Naive B cell (primary cell): ENCODE data around the gene NMS. TPM values are rescaled to one million over a fixed set of nuclear protein-coding genes. Genes with fewer than 3 reads are reported as not detected.

Experiments used
- ATAC-seq, 2 donors: fragments of 150-1000 bp; cut with Tn5 transposase; 2 replicates each; pipeline ENCODE4 v1.10.0; 2021; ENCODE audit warnings: low read depth in 2 of 2, mild to moderate bottlenecking in 2 of 2, moderate library complexity in 2 of 2
- DNase-seq: peaks from one replicate; pipeline ENCODE4 v3.0.0; 2022
- H3K27ac Mint-ChIP-seq, 6 donors: one replicate each; pipeline ENCODE4 v1.8.0; 2020 to 2022; ENCODE audit warnings: mild to moderate bottlenecking in 6 of 6, mixed read lengths in 6 of 6, moderate library complexity in 5 of 6, inconsistent platforms in 2 of 6
- H3K27me3 Mint-ChIP-seq, 3 donors: one replicate each; pipeline ENCODE4 v1.8.0; 2021 to 2022; ENCODE audit warnings: mixed read lengths in 3 of 3, mild to moderate bottlenecking in 1 of 3
- H3K36me3 Mint-ChIP-seq, 2 donors: one replicate each; pipeline ENCODE4 v1.8.0; 2020 to 2022; ENCODE audit warnings: mixed read lengths in 2 of 2, inconsistent platforms in 1 of 2, mild to moderate bottlenecking in 1 of 2
- H3K4me1 Mint-ChIP-seq, 3 donors: one replicate each; pipeline ENCODE4 v1.8.0; 2020 to 2022; ENCODE audit warnings: mixed read lengths in 3 of 3, inconsistent platforms in 1 of 3, mild to moderate bottlenecking in 1 of 3, moderate library complexity in 1 of 3
- H3K4me3 Mint-ChIP-seq, 8 donors: one replicate each; pipeline ENCODE4 v1.8.0; 2020 to 2022; ENCODE audit warnings: mild to moderate bottlenecking in 8 of 8, mixed read lengths in 8 of 8, moderate library complexity in 8 of 8, inconsistent platforms in 2 of 8
- H3K9me3 Mint-ChIP-seq, 7 donors: one replicate each; pipeline ENCODE4 v1.8.0; 2020 to 2022; ENCODE audit warnings: mixed read lengths in 7 of 7, mild to moderate bottlenecking in 5 of 7, inconsistent platforms in 2 of 7, moderate library complexity in 1 of 7
- polyA plus RNA-seq, 6 donors: library from polyadenylated mRNA; unstranded; fragments of 300-500 nt; fragmentation: Illumina TruSeq; gene quantifications; one replicate each; pipeline ENCODE4 v1.2.3, GENCODE V29; 2021; ENCODE audit warnings: low read depth in 6 of 6

Gene NMS
- polyA plus RNA-seq, 6 donors from 2014 or later, result not detected

DNA sequence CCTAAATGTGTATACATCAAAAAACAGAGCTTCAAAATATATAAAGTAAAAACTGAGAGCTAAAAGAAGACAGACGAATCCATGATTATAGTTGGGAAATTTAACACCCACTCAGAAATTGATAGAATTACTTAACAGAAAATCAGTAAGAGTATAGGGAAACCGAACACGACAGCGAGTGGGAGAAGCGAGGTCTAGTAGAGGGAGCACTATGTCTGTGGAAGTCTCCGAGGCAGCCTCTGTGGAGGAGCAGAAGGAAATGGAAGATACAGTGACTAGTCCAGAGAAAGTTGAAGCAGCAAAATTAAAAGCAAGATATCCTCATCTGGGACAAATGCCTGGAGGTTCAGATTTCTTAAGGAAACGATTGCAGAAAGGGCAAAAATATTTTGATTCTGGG lies 38.8 kb downstream of the NMS start:
- Mint-ChIP-seq H3K4me3 (no peak overlapping the region), H3K9me3 (peaks cover 3 to 36% (median 23%) of the 10 kb centered on the region in 7 donors), H3K36me3 (peaks cover 7 to 8% of the 10 kb centered on the region in 2 donors), H3K4me1 (peaks cover 0 to 10% (median 3%) of the 10 kb centered on the region in 3 donors), H3K27me3 (peaks cover 15 to 20% (median 16%) of the 10 kb centered on the region in 3 donors), H3K27ac (no peak overlapping the region)
- DNase-seq (no peak), ATAC-seq (no peak)

DNA sequence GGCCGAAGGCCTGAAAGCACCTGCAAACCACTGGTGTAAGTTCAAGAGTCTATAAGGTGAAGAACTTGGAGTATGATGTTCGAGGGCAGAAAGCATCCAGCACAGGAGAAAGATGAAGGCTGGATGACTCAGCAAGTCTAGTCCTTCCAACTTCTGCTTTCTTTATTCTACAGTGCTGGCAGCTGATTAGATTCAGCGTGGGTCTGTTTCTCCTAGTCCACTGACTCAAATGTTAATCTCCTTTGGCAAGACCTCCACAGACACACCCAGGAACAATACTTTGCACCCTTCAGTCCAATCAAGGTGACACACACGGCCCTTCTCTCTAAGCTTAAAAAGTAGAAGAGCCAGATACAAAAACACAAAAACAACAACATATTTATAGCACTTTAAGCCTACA lies 43.4 kb downstream of the NMS start:
- H3K4me3 Mint-ChIP-seq, result no peak overlapping the region
- H3K27me3 Mint-ChIP-seq, result peaks cover 5 to 17% (median 12%) of the 10 kb centered on the region in 3 donors
- DNase-seq (no peak), ATAC-seq (peak in 1 of 2 donors; percentile 57)
- peaks cover 0 to 10% (median 3%) of the 10 kb centered on the region in 3 donors for H3K4me1 Mint-ChIP-seq
- peaks cover 0 to 3% (median 2%) of the 10 kb centered on the region in 7 donors for H3K9me3 Mint-ChIP-seq
- H3K36me3 Mint-ChIP-seq, result no peaks in the 10 kb centered on the region
- H3K27ac Mint-ChIP-seq, result peak overlapping the region in 1 of 6 donors; percentile 39

DNA sequence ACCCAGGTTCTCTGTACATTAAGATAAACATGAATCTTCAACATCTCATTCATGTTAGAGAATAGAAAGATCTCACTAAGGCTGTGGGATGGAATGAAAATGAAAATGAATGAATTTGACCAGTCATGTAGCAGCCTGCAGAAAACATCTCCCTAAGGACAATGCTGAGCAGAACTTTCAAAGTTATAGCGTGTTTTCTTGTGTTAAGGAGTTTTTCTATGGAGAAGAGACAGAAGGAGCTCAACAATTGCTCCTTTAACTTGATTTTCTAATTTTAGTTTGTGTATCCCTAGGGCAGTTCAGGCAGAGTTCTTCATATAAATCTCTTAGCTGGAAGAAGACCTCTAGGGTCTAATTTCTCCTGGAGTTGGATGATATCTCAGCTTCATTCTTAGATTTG lies 47.3 kb downstream of the NMS start:
- ATAC-seq (no peak), DNase-seq (no peak)
- no peaks in the 10 kb centered on the region for H3K36me3 Mint-ChIP-seq
- H3K9me3 Mint-ChIP-seq, result peaks cover 0 to 3% (median 0%) of the 10 kb centered on the region in 7 donors
- peaks cover 0 to 10% (median 3%) of the 10 kb centered on the region in 3 donors for H3K4me1 Mint-ChIP-seq
- H3K27ac Mint-ChIP-seq, result no peak overlapping the region
- H3K27me3 Mint-ChIP-seq, result peaks cover 12 to 22% (median 20%) of the 10 kb centered on the region in 3 donors
- no peak overlapping the region for H3K4me3 Mint-ChIP-seq

DNA sequence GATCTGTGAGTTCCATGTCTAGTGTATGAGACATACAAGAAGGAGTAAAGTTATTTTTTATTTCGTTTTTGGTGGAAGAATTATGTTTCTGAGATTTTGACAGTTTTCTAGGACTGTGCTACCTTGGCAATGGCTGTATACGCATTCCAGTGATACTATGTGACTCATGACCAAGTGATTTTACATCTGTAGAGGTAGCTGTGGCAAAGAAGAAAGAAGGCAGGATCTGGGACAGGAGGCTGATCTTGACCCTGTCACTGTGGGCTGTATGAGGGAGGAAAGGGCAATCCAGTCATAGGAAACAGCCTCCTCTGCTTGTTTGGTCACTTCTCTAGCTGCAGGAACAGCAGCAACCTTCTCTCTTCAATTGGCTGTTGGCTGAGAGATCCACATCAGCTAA lies 48.5 kb downstream of the NMS start:
- H3K36me3 Mint-ChIP-seq, result no peaks in the 10 kb centered on the region
- DNase-seq (no peak), ATAC-seq (no peak)
- peaks cover 0 to 2% (median 0%) of the 10 kb centered on the region in 3 donors for H3K4me1 Mint-ChIP-seq
- H3K27me3 Mint-ChIP-seq, result peaks cover 22 to 26% (median 22%) of the 10 kb centered on the region in 3 donors
- peaks cover 0 to 3% (median 3%) of the 10 kb centered on the region in 7 donors for H3K9me3 Mint-ChIP-seq
- peak overlapping the region in 2 of 6 donors; percentile 7 to 67 for H3K27ac Mint-ChIP-seq
- no peak overlapping the region for H3K4me3 Mint-ChIP-seq

DNA sequence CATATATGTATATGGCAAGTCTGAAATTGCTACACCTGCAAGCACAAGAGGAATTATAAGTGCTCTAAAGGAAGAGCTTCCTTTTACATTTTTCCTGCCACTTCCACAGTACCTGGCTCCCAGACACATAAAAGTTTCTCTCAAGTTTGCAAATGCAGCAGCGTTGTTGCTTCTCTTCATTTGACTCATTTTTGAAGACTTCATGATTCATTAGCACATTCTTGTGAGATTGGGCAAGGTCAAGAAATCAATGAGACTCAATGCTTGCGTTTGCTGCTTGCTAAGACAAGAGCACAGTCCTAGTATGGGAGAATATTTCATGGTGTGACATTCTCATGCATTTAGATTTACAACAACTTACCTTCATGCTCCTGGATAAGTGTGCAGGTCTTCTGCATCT lies 49.9 kb downstream of the NMS start:
- no peaks in the 10 kb centered on the region for H3K36me3 Mint-ChIP-seq
- no peak for ATAC-seq

DNA sequence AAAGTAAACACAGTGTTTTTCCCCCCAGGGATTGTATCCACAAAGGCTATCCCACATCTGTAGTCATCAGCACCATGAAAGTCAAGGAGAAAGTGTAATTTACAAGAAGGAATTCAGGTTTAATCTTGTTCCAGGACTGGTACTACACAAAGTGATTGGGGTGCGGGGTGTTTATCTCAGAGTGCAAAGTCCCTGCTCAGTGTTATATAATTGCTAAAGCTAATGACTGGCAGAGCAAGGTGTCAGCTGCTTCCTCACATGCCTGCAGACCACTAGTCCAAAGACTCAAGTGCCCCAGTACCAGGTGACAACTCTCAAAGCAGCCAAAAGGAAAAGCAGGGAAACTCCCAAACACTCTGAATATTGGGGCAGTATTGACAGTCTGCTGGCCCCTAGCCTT lies 52.1 kb downstream of the NMS start:
- ATAC-seq, result no peak
- DNase-seq, result no peak
- Mint-ChIP-seq H3K9me3 (peaks cover 0 to 3% (median 3%) of the 10 kb centered on the region in 7 donors), H3K36me3 (no peaks in the 10 kb centered on the region), H3K27me3 (peaks cover 19 to 36% (median 25%) of the 10 kb centered on the region in 3 donors), H3K4me1 (no peaks in the 10 kb centered on the region), H3K27ac (no peak overlapping the region), H3K4me3 (no peak overlapping the region)

More for the DNA sequence above, 49.9 kb downstream of the NMS start:
- DNase-seq, result no peak
- H3K27me3 Mint-ChIP-seq, result peaks cover 22 to 31% (median 24%) of the 10 kb centered on the region in 3 donors
- H3K4me1 Mint-ChIP-seq, result no peaks in the 10 kb centered on the region
- H3K4me3 Mint-ChIP-seq, result no peak overlapping the region
- H3K9me3 Mint-ChIP-seq, result peaks cover 0 to 3% (median 3%) of the 10 kb centered on the region in 7 donors
- H3K27ac Mint-ChIP-seq, result no peak overlapping the region

DNA sequence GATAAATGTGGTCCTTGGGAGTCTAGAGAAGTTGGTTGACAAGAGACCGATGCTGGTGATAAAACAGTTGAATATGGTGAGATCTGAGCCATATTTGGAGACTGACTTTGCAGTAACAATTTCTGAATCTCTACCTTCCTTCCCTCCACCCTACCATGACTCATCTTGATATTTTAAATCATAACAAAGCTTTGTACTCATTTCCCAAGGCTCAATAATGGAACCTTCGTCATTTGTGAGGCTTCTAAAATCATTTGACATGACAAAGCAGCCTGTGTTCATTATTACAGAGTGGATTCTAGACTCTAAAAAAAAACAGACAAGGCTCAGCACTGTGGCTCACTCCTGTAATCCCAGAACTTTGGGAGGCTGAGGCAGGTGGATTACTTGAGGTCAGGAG lies 54.0 kb downstream of the NMS start:
- peaks cover 10 to 31% (median 29%) of the 10 kb centered on the region in 3 donors for H3K27me3 Mint-ChIP-seq
- ATAC-seq (no peak), DNase-seq (no peak)
- H3K9me3 Mint-ChIP-seq, result peaks cover 0 to 3% (median 3%) of the 10 kb centered on the region in 7 donors
- no peaks in the 10 kb centered on the region for H3K4me1 Mint-ChIP-seq
- H3K4me3 Mint-ChIP-seq, result no peak overlapping the region
- H3K36me3 Mint-ChIP-seq, result no peaks in the 10 kb centered on the region
- no peak overlapping the region for H3K27ac Mint-ChIP-seq

DNA sequence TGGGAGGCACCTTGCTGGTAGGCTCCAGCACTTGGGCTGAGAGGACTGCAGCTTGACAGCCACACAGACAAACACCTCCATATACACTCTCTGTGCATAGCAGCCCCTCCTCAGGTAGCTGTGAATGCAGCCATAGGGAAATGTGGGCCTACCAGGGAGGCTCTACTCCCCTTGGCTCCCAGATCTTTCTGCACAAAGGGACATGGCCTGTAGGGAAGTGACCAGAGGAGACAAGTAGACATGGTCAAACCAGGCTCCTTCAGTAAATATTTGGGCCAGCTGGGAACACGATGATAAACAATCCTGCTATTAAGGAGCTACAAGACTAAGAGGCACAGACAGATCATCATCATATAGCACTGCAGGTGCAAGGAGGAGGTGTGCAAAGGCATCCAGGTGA lies 56.6 kb downstream of the NMS start:
- Mint-ChIP-seq H3K27ac (no peak overlapping the region), H3K27me3 (peaks cover 16 to 35% (median 31%) of the 10 kb centered on the region in 3 donors)

DNA sequence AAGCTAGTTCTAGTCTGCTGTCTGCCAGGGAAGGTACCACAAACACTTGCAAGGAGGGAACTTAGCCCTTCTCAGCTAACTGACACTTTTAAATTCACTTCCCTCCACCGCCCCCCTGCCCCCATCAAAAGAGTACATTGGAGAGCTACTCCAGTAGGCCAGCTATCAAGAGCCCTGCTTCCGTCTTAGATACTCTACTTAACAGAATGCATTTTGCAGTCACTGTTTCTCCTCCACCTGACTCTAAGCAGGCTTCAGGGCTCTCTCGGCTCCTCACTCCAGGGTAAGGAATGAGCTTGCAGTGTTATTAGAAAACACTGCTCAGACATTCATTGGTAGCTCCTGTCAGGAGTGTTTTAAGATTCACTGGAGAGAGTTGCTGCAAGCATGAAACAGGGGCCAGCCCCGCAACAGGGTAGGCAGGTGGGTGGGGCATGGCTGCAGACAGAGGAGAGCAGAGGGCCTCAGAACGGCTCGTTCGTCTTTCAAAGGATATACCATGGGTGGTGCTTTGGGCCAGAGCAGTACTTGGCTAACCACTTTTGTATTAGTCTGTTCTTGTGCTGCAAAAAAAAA lies 57.2 kb downstream of the NMS start:
- H3K9me3 Mint-ChIP-seq, result peaks cover 0 to 3% (median 0%) of the 10 kb centered on the region in 7 donors
- H3K27me3 Mint-ChIP-seq, result peaks cover 16 to 35% (median 26%) of the 10 kb centered on the region in 3 donors
- ATAC-seq, result no peak
- H3K4me3 Mint-ChIP-seq, result no peak overlapping the region
- peak overlapping the region in 1 of 6 donors; percentile 22 for H3K27ac Mint-ChIP-seq
- H3K36me3 Mint-ChIP-seq, result no peaks in the 10 kb centered on the region
- DNase-seq, result no peak
- no peaks in the 10 kb centered on the region for H3K4me1 Mint-ChIP-seq

More for the DNA sequence above, 56.6 kb downstream of the NMS start:
- Mint-ChIP-seq H3K4me1 (no peaks in the 10 kb centered on the region), H3K9me3 (peaks cover 0 to 3% (median 0%) of the 10 kb centered on the region in 7 donors), H3K4me3 (no peak overlapping the region), H3K36me3 (no peaks in the 10 kb centered on the region)
- ATAC-seq (no peak), DNase-seq (no peak)

DNA sequence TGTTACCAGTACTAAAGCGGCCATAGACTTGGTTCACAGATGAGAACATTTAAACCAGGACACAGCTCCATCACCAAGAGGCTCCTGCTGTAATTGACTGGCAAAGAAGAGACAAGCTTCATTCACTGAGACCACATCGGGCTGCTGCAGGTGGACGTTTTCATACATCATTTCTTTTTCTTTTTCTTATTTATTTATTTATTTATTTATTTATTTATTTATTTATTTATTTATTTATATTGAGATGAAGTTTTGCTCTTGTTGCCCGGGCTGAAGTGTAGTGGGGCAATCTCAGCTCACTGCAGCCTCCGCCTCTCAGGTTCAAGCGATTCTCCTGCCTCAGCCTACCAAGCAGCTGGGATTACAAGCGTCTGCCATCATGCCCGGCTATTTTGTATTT lies 58.9 kb downstream of the NMS start:
- Mint-ChIP-seq H3K4me1 (no peaks in the 10 kb centered on the region), H3K36me3 (no peaks in the 10 kb centered on the region), H3K27me3 (peaks cover 27 to 30% (median 27%) of the 10 kb centered on the region in 3 donors), H3K4me3 (no peak overlapping the region), H3K27ac (no peak overlapping the region), H3K9me3 (peaks cover 0 to 7% (median 0%) of the 10 kb centered on the region in 7 donors)
- DNase-seq, result no peak
- no peak for ATAC-seq

DNA sequence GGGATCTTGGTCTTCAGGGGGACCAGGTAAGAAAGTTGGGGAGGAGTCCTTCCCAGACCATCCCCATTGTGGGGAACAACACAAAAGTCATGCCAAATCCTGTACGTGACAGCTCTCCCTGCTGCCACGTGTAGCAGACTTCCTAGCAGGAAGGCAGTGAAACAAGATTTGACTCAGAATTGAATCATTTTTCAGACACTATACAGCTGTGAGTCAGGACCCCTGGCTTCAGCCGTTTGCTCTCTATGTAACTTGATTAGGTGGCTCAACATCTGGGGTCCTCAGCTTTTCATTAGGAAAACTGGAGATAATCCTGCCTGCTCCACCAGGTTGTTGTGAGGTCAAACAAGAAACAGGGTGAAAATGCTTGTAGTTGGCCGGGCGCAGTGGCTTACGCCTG lies 59.6 kb downstream of the NMS start:
- H3K27me3 Mint-ChIP-seq, result peaks cover 23 to 30% (median 27%) of the 10 kb centered on the region in 3 donors
- no peak for ATAC-seq
- H3K36me3 Mint-ChIP-seq, result no peaks in the 10 kb centered on the region
- no peak overlapping the region for H3K4me3 Mint-ChIP-seq
- no peak overlapping the region for H3K27ac Mint-ChIP-seq
- no peaks in the 10 kb centered on the region for H3K4me1 Mint-ChIP-seq
- no peak for DNase-seq
- H3K9me3 Mint-ChIP-seq, result peaks cover 0 to 7% (median 0%) of the 10 kb centered on the region in 7 donors

Other genes starting within 250 kb of the NMS start
- gene LONRF2, start 148.0 kb upstream of the NMS start, polyA plus RNA-seq, result not detected
- 1 to 10 TPM; 3.9 to 9.5 (median 5.8) TPM for gene CHST10, start 52.8 kb upstream of the NMS start, polyA plus RNA-seq
- 10 to 100 TPM; 32.7 to 45.4 (median 39.9) TPM for gene PDCL3, start 92.5 kb downstream of the NMS start, polyA plus RNA-seq